ENCODE results near the gene RGPD3.
A peak's percentile ranks its signal among the peaks of the same experiment; 100 is the strongest.
"Not testable (repeated sequence)": the region's sequence is repeated elsewhere in the genome, so short reads cannot be mapped to it uniquely, and the experiment has no call there.

RGPD3 gene

GRCh38 chr2:106486551-106487385 lies 18.6 kb upstream of the RGPD3 start, which contains the start of gene CD8B2:
TSS of gene CD8B2 (plus strand) at chr2:106487364. CDS start at chr2:106487427, 63 bp downstream.
- DNase-seq (ENCODE audit: low spot score); FAIRE-seq: not testable (repeated sequence)

DNA sequence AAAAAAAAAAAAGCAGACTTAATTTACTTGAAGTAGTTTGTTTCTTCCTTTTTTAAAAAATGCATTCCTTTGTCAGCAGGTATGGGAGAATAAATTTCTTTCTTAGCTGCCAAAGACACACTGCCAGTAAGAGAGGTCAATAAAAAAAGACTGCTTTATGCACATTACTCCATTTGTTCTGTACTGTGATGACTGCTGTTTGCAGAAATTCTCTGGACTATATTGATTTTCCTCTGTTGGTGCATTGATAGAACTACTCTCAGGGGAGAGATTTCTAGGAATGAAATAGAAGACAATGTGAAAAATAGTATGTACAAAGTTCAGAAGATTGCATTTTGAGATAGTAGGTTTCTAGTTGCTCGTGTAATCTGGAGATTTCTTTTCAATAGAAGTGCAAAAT lies 11.3 kb upstream of the RGPD3 start:
- FAIRE-seq; DNase-seq (ENCODE audit: low spot score): not testable (repeated sequence)

DNA sequence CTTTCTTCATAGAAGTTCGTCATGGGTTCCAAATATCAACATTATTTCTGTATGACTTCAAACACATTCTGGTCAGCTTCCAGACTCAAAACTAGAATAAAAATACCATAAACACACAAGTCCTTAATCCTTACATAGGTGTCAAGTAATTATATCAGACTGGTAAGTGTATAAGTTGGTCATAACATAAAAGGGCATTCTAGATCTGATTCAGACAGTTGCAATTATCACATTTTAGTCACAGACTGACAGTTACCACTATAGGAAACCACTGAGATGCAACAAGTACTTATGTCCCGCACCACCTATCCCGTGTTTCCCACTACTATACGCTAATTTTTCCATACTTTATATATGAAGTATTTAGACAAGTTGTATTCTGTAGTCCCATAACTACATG lies 9.4 kb upstream of the RGPD3 start:
- FAIRE-seq; DNase-seq (ENCODE audit: low spot score): not testable (repeated sequence)

GRCh38 chr2:106470658-106471057 lies 2.4 kb upstream of the RGPD3 start:
- FAIRE-seq = not testable (repeated sequence)

GRCh38 chr2:106467516-106467915 lies 697 bp downstream of the RGPD3 start:
- not testable (repeated sequence) for FAIRE-seq; DNase-seq (ENCODE audit: low spot score)

More at GRCh38 chr2:106470658-106471057, 2.4 kb upstream of the RGPD3 start:
- DNase-seq (ENCODE audit: low spot score) = not testable (repeated sequence)

DNA sequence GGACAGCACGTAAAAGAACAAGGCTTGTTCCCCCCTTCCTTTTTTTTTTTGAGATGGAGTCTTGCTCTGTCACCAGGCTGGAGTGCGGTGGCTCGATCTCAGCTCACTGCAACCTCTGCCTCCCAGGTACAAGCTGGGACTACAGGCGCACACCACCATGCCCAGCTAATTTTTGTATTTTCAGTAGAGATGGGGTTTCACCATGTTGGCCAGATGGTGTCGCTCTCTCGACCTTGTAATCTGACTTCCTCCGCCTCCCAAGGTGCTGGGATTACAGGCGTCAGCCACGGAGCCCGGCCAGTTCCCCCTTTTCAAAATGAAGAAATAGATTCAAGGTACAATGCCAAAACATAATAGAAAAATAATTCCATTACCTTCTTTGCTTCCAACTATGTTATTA lies 6.3 kb downstream of the RGPD3 start:
- not testable (repeated sequence) for FAIRE-seq; DNase-seq (ENCODE audit: low spot score)

- DNase-seq (ENCODE audit: low spot score); FAIRE-seq: not testable (repeated sequence)
These were observed 77.5 kb downstream of the RGPD3 start for GRCh38 chr2:106390680-106391079.

GRCh38 chr2:106388814-106389410 lies 79.3 kb downstream of the RGPD3 start:
- not testable (repeated sequence) for DNase-seq (ENCODE audit: low spot score); FAIRE-seq

- FAIRE-seq; DNase-seq (ENCODE audit: low spot score): not testable (repeated sequence)
These were observed 83.7 kb downstream of the RGPD3 start for GRCh38 chr2:106384548-106384947.

- not testable (repeated sequence) for FAIRE-seq; DNase-seq (ENCODE audit: low spot score)
These were observed 86.3 kb downstream of the RGPD3 start for GRCh38 chr2:106381867-106382266.

- DNase-seq (ENCODE audit: low spot score); FAIRE-seq: not testable (repeated sequence)
These were observed 88.6 kb downstream of the RGPD3 start for GRCh38 chr2:106379567-106379966.

DNA sequence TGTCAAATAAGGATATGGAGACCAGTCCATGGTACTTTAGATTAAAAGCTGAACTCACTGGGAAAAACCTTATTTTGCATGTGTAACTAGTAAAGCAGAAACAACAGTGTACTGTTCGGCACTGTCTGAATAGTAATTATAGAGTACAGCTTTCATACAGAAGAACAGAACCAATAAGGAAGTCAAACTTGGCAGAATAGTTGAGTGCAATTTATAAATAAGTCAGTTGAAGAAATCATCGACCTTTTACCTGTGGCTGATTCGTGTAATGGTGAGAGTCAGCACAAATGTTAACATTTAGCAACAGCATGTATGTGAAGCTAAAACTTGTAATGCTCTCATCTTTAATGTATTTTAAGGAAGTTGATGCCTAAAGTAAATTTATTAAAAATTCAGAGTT lies 99.0 kb downstream of the RGPD3 start:
- DNase-seq (ENCODE audit: low spot score); FAIRE-seq: not testable (repeated sequence)

GRCh38 chr2:106366204-106366885 lies 101.9 kb downstream of the RGPD3 start:
- DNase-seq (ENCODE audit: low spot score) = no peak
- FAIRE-seq = no peak

- FAIRE-seq (no peak), DNase-seq (ENCODE audit: low spot score) (no peak)
These were observed 104.4 kb downstream of the RGPD3 start for GRCh38 chr2:106363791-106364190.

- no peak for DNase-seq (ENCODE audit: low spot score)
- FAIRE-seq = no peak
These were observed 105.4 kb downstream of the RGPD3 start for GRCh38 chr2:106362789-106363188.

DNA sequence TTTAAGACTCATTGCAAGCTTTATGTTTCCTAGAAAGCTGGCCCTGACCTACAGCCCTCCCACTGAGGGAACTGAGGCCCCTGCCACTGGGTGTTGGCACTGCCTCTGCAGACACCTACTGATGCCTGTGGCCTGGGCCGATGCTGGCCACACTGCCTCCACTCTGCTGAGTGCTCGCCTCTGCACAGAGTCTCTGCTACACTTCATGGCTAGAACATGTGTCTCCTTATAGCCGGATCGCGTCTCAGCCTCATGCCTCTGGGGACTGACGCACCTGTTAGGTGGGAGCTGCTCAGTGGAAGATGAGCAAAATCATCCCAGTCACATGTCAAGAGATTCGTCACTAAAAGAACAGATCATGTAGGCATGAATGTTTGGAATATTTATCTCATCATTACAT lies 108.7 kb downstream of the RGPD3 start:
- FAIRE-seq (peak; percentile 30), DNase-seq (ENCODE audit: low spot score) (no peak)

GRCh38 chr2:106358521-106358920 lies 109.7 kb downstream of the RGPD3 start:
- FAIRE-seq (no peak), DNase-seq (ENCODE audit: low spot score) (no peak)

DNA sequence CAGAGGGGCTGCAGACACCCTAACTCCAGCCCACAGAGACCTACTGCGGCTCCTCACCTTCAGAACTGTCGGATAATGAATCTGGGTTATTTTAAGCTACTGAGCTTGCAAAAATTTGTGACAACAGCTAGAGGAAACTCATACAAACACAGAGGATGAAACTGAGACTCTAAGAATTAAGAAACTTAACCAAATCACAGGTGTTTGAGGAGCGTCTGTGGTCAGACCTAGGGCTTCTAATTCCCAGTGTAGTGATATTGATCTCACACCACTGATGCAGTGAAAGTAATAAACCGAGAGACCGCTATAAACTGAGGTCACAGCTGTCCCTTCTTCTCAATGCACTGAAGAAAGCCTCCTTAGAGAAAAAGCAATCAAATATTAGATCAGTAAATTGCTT lies 110.1 kb downstream of the RGPD3 start:
- FAIRE-seq (no peak), DNase-seq (ENCODE audit: low spot score) (no peak)

- no peak for DNase-seq (ENCODE audit: low spot score)
- no peak for FAIRE-seq
These were observed 111.9 kb downstream of the RGPD3 start for GRCh38 chr2:106356291-106356690.

DNA sequence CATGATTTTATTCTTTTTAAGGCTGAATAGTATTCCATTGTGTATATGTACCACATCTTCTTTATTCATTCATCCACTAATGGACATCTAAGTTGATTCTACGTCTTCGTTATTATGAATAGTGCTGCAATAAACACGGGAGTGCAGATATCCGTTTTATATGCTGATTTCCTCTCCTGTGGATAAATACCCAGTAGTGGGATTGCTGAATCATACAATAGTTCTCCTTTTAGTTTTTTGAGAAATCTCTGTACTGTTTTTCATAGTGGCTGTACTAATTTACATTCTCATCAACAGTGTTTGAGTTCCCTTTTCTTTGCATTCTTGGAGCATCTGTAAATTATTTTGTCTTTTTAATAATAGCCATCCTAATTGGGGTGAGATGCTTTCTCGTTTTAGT lies 114.5 kb downstream of the RGPD3 start:
- DNase-seq (ENCODE audit: low spot score) (no peak), FAIRE-seq (no peak)

DNA sequence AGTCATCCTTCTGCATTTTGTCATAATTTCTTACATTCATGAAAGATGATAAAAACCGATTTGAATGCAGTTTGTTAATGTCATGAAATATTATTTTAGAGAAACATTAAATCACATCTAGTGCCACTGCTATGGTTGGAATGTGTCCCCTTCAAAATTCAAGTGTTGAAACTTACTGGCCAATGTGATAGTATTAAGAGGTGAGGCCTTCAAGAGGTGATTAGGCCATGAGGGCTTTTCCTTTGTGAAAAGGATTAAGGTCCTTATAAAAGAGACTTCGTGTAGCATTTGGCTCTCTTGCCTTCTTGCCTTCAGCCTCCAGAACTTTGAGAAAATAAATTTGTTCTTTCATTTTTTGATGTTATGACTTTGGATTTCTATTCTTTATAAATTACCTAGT lies 117.2 kb downstream of the RGPD3 start:
- DNase-seq (ENCODE audit: low spot score) (no peak), FAIRE-seq (no peak)

DNA sequence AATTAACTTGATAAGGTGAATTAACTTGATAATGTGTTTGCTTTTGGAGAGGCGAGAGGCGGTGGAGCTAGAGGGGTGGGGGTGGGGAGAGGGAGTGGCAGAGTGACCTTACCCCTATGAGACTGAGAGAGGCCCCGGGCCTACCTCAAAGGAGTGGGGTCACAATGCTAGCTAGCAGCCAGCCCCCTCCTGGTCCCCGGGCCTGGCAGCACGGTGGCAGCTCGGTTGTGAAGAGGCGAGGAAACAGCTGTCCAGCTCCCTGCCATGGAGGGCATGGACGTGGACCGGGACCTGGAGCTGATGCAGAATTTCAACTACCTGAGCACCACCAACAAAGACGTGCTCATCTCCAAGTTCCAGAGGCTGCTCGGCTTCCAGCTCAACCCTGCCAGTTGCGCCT lies 123.9 kb downstream of the RGPD3 start:
- no peak for FAIRE-seq
- no peak for DNase-seq (ENCODE audit: low spot score)

Data from urothelium cell line (cell line).